GM12872 (cell line): ENCODE data around the gene CISD3.

Experiments used
- TF ChIP-seq, protein P1 (sequence below): IDR thresholded peaks from 3 replicates; pipeline ENCODE4 v1.5.1; 2011; ENCODE audit warnings: low read depth, mild to moderate bottlenecking, low read length, moderate library complexity; ENCODE audit not compliant: insufficient read depth

Gene CISD3

DNA sequence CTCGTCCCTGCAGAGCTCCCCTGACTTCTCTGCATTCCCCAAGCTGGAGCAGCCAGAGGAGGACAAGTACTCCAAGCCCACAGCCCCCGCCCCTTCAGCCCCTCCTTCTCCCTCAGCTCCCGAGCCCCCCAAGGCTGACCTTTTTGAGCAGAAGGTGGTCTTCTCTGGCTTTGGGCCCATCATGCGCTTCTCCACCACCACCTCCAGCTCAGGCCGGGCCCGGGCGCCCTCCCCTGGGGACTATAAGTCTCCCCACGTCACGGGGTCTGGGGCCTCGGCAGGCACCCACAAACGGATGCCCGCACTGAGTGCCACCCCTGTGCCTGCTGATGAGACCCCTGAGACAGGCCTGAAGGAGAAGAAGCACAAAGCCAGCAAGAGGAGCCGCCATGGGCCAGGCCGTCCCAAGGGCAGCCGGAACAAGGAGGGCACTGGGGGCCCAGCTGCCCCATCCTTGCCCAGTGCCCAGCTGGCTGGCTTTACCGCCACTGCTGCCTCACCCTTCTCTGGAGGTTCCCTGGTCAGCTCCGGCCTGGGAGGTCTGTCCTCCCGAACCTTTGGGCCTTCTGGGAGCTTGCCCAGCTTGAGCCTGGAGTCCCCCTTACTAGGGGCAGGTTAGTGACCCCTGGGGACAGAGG is 13.7 kb upstream of the CISD3 start:
- TF ChIP-seq, protein P1, sequence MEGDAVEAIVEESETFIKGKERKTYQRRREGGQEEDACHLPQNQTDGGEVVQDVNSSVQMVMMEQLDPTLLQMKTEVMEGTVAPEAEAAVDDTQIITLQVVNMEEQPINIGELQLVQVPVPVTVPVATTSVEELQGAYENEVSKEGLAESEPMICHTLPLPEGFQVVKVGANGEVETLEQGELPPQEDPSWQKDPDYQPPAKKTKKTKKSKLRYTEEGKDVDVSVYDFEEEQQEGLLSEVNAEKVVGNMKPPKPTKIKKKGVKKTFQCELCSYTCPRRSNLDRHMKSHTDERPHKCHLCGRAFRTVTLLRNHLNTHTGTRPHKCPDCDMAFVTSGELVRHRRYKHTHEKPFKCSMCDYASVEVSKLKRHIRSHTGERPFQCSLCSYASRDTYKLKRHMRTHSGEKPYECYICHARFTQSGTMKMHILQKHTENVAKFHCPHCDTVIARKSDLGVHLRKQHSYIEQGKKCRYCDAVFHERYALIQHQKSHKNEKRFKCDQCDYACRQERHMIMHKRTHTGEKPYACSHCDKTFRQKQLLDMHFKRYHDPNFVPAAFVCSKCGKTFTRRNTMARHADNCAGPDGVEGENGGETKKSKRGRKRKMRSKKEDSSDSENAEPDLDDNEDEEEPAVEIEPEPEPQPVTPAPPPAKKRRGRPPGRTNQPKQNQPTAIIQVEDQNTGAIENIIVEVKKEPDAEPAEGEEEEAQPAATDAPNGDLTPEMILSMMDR = no peak

DNA sequence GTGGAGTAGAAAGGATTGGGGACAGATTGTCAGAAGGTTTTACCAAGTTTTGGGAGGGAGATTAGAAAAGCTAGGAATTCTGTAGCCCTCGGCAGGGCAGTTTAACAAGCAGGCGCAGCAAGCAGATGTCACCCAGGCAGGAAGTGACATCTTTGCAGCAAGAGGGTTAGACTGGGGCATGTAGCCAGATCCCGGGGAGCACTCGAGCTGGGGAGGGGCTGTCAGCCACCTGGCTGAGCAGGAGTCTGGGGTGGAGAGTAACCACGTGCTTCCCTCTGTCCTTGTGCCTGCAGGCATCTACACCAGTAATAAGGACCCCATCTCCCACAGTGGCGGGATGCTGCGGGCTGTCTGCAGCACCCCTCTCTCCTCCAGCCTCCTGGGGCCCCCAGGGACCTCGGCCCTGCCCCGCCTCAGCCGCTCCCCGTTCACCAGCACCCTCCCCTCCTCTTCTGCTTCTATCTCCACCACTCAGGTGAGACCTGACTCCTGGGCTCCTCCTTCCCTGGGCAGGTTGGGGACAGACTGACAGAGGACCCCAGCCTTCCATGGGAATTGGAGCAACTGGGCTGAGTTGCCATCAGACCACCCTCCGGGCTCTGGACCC is 12.9 kb upstream of the CISD3 start:
- TF ChIP-seq, protein P1 = no peak

DNA sequence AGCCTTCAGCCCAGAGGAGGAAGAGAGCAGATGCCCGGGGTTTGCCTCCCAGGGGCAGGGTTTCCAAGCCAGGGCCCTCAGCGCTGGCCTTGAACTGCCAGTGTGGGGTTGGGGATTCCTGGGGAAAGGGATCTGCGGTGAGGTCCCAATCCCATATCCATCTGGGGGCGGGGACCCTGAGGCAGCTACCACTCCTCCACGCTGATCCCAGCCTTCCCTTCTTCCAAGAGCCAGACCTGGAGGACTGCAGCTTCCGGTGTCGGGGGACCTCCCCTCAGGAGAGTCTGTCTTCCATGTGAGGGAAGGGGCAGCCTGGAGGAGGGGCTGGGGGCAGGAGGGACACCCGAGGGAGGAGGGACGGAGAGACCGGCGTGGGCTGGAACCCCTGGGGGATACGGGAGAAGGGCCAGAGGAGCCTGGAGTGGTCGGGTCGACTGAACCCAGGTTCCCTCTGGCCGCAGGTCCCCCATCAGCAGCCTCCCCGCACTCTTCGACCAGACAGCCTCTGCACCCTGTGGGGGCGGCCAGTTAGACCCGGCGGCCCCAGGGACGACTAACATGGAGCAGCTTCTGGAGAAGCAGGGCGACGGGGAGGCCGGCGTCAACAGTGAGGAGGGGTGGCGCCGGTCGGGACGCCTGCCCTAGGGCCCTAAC is 10.7 kb upstream of the CISD3 start:
- TF ChIP-seq, protein P1 = no peak

DNA sequence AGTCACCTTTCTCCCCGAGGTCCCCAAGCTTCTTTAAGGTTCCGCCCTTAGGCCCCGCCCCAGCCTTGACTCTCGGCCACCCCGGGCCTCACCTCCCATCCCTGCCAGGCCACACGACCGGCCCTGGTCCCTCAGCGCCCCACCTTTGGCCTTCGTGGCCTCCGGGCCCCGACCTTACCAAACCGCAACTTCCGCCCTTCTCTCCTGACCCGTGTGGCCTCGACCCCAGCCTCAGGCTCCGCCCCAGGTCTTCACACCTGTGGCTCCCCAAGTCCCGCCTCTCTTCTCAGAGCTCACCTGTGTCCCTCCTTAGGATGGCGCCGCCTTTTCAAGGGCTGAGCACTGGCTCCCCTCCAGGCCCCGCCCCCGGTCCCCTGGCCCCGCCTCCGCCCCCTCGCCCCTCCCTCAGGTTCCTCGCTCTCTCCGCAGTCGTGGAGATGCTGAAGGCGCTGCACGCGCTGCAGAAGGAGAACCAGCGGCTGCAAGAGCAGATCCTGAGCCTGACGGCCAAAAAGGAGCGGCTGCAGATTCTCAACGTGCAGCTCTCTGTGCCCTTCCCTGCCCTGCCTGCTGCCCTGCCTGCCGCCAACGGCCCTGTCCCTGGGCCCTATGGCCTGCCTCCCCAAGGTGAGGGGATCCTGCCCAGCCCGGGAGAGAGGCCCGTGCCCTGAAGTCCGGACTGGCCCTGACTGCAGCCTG is 10.0 kb upstream of the CISD3 start:
- TF ChIP-seq, protein P1 = no peak

DNA sequence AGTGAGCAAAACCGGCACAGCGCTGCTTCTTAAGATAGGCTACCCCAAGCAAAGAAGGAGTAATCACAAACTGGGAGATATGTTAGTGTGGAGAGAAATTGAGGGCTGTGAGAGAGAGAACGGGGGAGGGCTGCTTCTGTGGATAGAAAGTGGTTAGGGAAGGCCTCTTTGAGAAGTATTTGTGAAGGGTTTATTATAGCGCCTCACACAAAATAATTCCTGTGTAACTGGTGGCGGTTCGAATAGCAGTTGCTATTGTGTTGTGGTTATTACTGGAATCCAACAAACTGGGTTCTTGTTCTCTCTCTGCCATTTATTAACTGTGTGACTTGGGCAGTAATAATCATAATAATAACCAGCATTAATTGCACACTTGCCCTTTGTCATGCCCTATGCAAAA is 9.2 kb upstream of the CISD3 start:
- TF ChIP-seq, protein P1 = no peak

DNA sequence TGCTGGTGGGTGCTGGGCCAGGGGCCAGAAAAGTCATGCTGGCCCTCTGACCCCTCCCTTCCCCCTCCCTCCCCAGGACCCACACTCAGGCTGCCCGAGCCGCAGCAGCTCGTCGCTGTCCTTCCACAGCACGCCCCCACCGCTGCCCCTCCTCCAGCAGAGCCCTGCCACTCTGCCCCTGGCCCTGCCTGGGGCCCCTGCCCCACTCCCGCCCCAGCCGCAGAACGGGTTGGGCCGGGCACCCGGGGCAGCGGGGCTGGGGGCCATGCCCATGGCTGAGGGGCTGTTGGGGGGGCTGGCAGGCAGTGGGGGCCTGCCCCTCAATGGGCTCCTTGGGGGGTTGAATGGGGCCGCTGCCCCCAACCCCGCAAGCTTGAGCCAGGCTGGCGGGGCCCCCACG is 8.3 kb upstream of the CISD3 start:
- TF ChIP-seq, protein P1 = no peak

DNA sequence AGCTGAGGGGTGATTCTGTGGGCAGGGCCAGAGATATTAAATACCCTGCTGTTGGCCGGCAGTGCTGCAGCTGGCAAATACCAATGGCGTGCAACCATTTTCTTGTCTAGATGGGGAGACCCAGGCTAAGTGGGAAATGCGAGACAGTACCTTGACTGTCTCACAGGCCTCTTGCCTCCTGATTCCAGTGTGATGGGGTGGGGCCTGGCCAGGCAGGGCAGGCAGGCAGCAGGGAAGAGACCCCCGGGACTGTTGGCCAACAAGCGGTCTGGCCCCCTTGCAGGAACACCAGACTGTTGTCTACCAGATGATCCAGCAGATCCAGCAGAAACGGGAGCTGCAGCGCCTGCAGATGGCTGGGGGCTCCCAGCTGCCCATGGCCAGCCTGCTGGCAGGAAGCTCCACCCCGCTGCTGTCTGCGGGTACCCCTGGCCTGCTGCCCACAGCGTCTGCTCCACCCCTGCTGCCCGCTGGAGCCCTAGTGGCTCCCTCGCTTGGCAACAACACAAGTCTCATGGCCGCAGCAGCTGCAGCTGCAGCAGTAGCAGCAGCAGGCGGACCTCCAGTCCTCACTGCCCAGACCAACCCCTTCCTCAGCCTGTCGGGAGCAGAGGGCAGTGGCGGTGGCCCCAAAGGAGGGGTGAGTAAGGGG is 5.7 kb upstream of the CISD3 start:
- TF ChIP-seq, protein P1 = no peak
